H9 (cell line): ENCODE data around the gene RAB40C. TPM values are rescaled to one million over a fixed set of nuclear protein-coding genes. Genes with fewer than 3 reads are reported as not detected.

ENCODE experiments used
- DNase-seq: peaks from one replicate; pipeline ENCODE4 v3.0.0-alpha.2; 2017
- H2AFZ ChIP-seq: one replicate; pipeline ENCODE4 v1.6.1; 2013; ENCODE audit warnings: mild to moderate bottlenecking, low read length, control low read depth, moderate library complexity
- H2AK5ac ChIP-seq: 2 replicates; pipeline ENCODE4 v1.6.1; 2013; ENCODE audit warnings: low read length, control low read depth, mixed read lengths; ENCODE audit not compliant: insufficient read length
- H2BK120ac ChIP-seq: one replicate; pipeline ENCODE4 v1.6.1; 2013; ENCODE audit warnings: low read depth, mild to moderate bottlenecking, low read length, control low read depth, inconsistent platforms; ENCODE audit not compliant: poor library complexity, severe bottlenecking
- H2BK12ac ChIP-seq: 2 replicates; pipeline ENCODE4 v1.6.1; 2013; ENCODE audit warnings: low read length, control low read depth, mixed read lengths, low read depth; ENCODE audit not compliant: insufficient read length
- H2BK15ac ChIP-seq: 2 replicates; pipeline ENCODE4 v1.6.1; 2013; ENCODE audit warnings: low read depth, low read length, control low read depth
- H2BK20ac ChIP-seq: one replicate; pipeline ENCODE4 v1.6.1; 2013; ENCODE audit warnings: low read depth, mild to moderate bottlenecking, low read length, control low read depth, inconsistent platforms; ENCODE audit not compliant: poor library complexity, severe bottlenecking
- H2BK5ac ChIP-seq: 2 replicates; pipeline ENCODE4 v1.6.1; 2013; ENCODE audit warnings: low read length, control low read depth, mixed read lengths; ENCODE audit not compliant: insufficient read length
- H3K14ac ChIP-seq: 2 replicates; pipeline ENCODE4 v1.6.1; 2013; ENCODE audit warnings: low read length, control low read depth; ENCODE audit not compliant: insufficient read depth
- H3K18ac ChIP-seq: 2 replicates; pipeline ENCODE4 v1.6.1; 2013; ENCODE audit warnings: low read depth, mild to moderate bottlenecking, mixed read lengths, low read length, control low read depth; ENCODE audit not compliant: insufficient read length
- H3K23ac ChIP-seq: 2 replicates; pipeline ENCODE4 v1.6.1; 2013; ENCODE audit warnings: low read length, control low read depth, mixed read lengths, low read depth; ENCODE audit not compliant: insufficient read length
- H3K23me2 ChIP-seq: 2 replicates; pipeline ENCODE4 v1.6.1; 2013; ENCODE audit warnings: low read depth, mild to moderate bottlenecking, mixed read lengths, low read length, control low read depth; ENCODE audit not compliant: insufficient read length, poor library complexity, severe bottlenecking
- H3K27ac ChIP-seq: 2 replicates; pipeline ENCODE4 v1.5.1; 2013; ENCODE audit warnings: low read length, control low read depth, mixed read lengths, low read depth; ENCODE audit not compliant: insufficient read length
- H3K27me3 ChIP-seq: 2 replicates; pipeline ENCODE4 v1.6.1; 2013; ENCODE audit warnings: low read length, control low read depth, inconsistent platforms; ENCODE audit not compliant: insufficient read depth
- H3K4ac ChIP-seq: 2 replicates; pipeline ENCODE4 v1.6.1; 2013; ENCODE audit warnings: low read depth, mild to moderate bottlenecking, control low read depth, inconsistent platforms, low read length, moderate library complexity
- H3K4me1 ChIP-seq: 2 replicates; pipeline ENCODE4 v1.6.1; 2013; ENCODE audit warnings: low read length, control low read depth, inconsistent platforms; ENCODE audit not compliant: insufficient read depth
- H3K4me2 ChIP-seq: 2 replicates; pipeline ENCODE4 v1.6.1; 2013; ENCODE audit warnings: low read length, control low read depth, mixed read lengths; ENCODE audit not compliant: insufficient read length, insufficient read depth
- H3K56ac ChIP-seq: 2 replicates; pipeline ENCODE4 v1.6.1; 2013; ENCODE audit warnings: low read depth, mild to moderate bottlenecking, mixed read lengths, low read length, control low read depth; ENCODE audit not compliant: insufficient read length
- H3K79me1 ChIP-seq: 2 replicates; pipeline ENCODE4 v1.6.1; 2013; ENCODE audit warnings: low read depth, mild to moderate bottlenecking, moderate library complexity, low read length, control low read depth, inconsistent platforms; ENCODE audit not compliant: insufficient read depth, poor library complexity, severe bottlenecking
- H3K79me2 ChIP-seq: 2 replicates; pipeline ENCODE4 v1.6.1; 2013; ENCODE audit warnings: low read length, control low read depth, inconsistent platforms; ENCODE audit not compliant: insufficient read depth
- H3K9ac ChIP-seq: 2 replicates; pipeline ENCODE4 v1.6.1; 2013; ENCODE audit warnings: low read length, control low read depth, mixed read lengths; ENCODE audit not compliant: insufficient read length; ENCODE audit errors: extremely low read depth
- H3K9me3 ChIP-seq: one replicate; pipeline ENCODE4 v1.6.1; 2013; ENCODE audit warnings: low read depth, low read length, inconsistent platforms; ENCODE audit not compliant: control insufficient read depth
- H3T11ph ChIP-seq: one replicate; pipeline ENCODE4 v1.6.1; 2013; ENCODE audit warnings: mild to moderate bottlenecking, low read length, control low read depth, inconsistent platforms
- H4K20me1 ChIP-seq: one replicate; pipeline ENCODE4 v1.6.1; 2013; ENCODE audit not compliant: control insufficient read depth, insufficient read length, insufficient read depth
- H4K5ac ChIP-seq: 2 replicates; pipeline ENCODE4 v1.6.1; 2013; ENCODE audit warnings: low read depth, mild to moderate bottlenecking, mixed read lengths, low read length, control low read depth; ENCODE audit not compliant: insufficient read length
- H4K8ac ChIP-seq: replicated peaks from 2 replicates; pipeline ENCODE4 v1.6.1; 2013; ENCODE audit warnings: low read length, control low read depth, mixed read lengths, low read depth; ENCODE audit not compliant: insufficient read length
- H4K91ac ChIP-seq: 2 replicates; pipeline ENCODE4 v1.6.1; 2013; ENCODE audit warnings: low read depth, mild to moderate bottlenecking, moderate library complexity, mixed read lengths, low read length, control low read depth; ENCODE audit not compliant: insufficient read length
- H3K27ac Mint-ChIP-seq, 3 experiments: 2 replicates in 2 of 3; 3 replicates in 1 of 3; pipeline ENCODE4 v1.8.0; 2020 to 2021; ENCODE audit warnings: mixed read lengths in 3 of 3, mild to moderate bottlenecking in 1 of 3, moderate library complexity in 1 of 3
- H3K27me3 Mint-ChIP-seq: 2 replicates; pipeline ENCODE4 v1.8.0; 2021; ENCODE audit warnings: low read depth, mild to moderate bottlenecking, moderate library complexity, mixed read lengths
- H3K36me3 Mint-ChIP-seq, 3 experiments: 2 replicates in 2 of 3; 3 replicates in 1 of 3; pipeline ENCODE4 v1.8.0; 2020 to 2021; ENCODE audit warnings: low read depth in 3 of 3, mixed read lengths in 3 of 3; ENCODE audit not compliant: insufficient read depth in 1 of 3
- H3K4me1 Mint-ChIP-seq, 2 experiments: 2 replicates each; pipeline ENCODE4 v1.8.0; 2020; ENCODE audit warnings: mixed read lengths in 2 of 2
- H3K4me3 Mint-ChIP-seq, 2 experiments: 2 replicates in 1 of 2; 3 replicates in 1 of 2; pipeline ENCODE4 v1.8.0; 2020 to 2021; ENCODE audit warnings: mild to moderate bottlenecking in 2 of 2, mixed read lengths in 2 of 2, moderate library complexity in 1 of 2
- H3K9me3 Mint-ChIP-seq, 2 experiments: 2 replicates in 1 of 2; 3 replicates in 1 of 2; pipeline ENCODE4 v1.8.0; 2020; ENCODE audit warnings: mild to moderate bottlenecking in 2 of 2, mixed read lengths in 2 of 2, moderate library complexity in 1 of 2
- WGBS: extraction: QIAGEN DNeasy Blood & Tissue Kit; methylation state at CpG from one replicate; pipeline ENCODE4 v1.1.7; 2013; ENCODE audit warnings: missing lambda C conversion rate, low lambda C conversion rate, mixed read lengths; ENCODE audit not compliant: insufficient read length; ENCODE audit errors: extremely low coverage; 5-methylcytosine and 5-hydroxymethylcytosine counted together
- total RNA-seq: library from RNA; stranded (reverse); gene quantifications from 2 replicates; pipeline ENCODE4 v1.2.1, GENCODE V29; 2021
- TF ChIP-seq, protein P1 (sequence below): fragments of 200-600 bp; sonication (generic); conservative IDR thresholded peaks from 3 replicates; pipeline ENCODE4 v1.8.0; 2021; ENCODE audit warnings: antibody characterized with exemption, mild to moderate bottlenecking

Gene RAB40C
- total RNA-seq, 1 experiment from 2014 or later: 19.1 TPM

DNA sequence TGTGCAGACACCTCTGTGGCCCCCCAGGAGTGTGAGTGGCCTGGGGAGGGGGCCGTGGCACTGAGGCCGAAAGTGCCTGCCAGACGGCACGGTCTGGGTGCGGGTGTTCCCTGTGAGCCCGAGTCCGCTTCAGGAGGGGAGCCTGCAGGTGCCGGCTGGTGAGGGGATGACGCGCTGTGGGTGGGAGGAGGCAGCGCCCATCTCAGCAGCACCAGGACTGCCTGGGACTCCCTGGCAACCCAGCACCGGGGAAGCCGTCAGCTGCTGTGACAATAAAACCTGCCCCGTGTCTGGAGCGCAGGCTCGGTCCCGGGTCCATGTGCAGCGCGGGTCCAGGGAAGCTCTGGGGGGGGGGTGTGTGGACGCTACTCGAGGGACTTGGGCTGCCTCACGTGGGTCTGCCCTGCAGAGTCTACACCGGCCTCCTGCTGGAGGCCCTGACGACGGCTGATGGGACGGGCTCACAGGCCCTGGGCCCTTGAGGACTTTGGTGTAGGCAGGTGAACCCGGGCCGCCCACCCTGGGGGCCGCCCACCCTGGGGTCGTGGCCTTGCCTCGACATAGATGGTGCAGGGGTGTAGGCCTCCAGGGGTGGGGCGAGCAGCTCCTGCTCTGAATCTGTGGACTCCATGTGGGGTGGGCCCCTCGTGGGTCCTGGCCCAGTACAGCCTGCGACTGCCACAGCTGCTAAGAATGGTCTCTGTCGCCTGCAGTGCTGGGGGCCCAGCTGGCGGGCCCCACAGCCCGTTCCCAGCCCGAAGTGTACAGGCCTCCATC is 5.9 kb upstream of the RAB40C start:
- no peak overlapping the region for H2BK12ac ChIP-seq
- no CpG with 5 or more reads among the region's 38 CpGs for WGBS
- H3K79me2 ChIP-seq: no peaks in the 10 kb centered on the region
- Mint-ChIP-seq H3K27ac (no peak overlapping the region), H3K9me3 (no peaks in the 10 kb centered on the region), H3K4me3 (no peak overlapping the region), H3K36me3 (peaks cover 0 to 4% (median 4%) of the 10 kb centered on the region in 3 experiments; a peak in 3 of 7 replicates), H3K27me3 (peaks cover 33% of the 10 kb centered on the region), H3K4me1 (peaks cover 6 to 21% of the 10 kb centered on the region in 2 experiments)
- no peak overlapping the region for H2AFZ ChIP-seq
- H2BK15ac ChIP-seq: no peak overlapping the region
- H4K5ac ChIP-seq: no peak overlapping the region
- no peak overlapping the region for H3K23ac ChIP-seq
- DNase-seq: no peak
- no peaks in the 10 kb centered on the region; the same call in 1 of the 2 replicates for H3K4me1 ChIP-seq
- no peak overlapping the region for H4K8ac ChIP-seq
- H3K23me2 ChIP-seq: peaks cover 5% of the 10 kb centered on the region
- H3K9ac ChIP-seq: no peak overlapping the region
- TF ChIP-seq, protein P1, sequence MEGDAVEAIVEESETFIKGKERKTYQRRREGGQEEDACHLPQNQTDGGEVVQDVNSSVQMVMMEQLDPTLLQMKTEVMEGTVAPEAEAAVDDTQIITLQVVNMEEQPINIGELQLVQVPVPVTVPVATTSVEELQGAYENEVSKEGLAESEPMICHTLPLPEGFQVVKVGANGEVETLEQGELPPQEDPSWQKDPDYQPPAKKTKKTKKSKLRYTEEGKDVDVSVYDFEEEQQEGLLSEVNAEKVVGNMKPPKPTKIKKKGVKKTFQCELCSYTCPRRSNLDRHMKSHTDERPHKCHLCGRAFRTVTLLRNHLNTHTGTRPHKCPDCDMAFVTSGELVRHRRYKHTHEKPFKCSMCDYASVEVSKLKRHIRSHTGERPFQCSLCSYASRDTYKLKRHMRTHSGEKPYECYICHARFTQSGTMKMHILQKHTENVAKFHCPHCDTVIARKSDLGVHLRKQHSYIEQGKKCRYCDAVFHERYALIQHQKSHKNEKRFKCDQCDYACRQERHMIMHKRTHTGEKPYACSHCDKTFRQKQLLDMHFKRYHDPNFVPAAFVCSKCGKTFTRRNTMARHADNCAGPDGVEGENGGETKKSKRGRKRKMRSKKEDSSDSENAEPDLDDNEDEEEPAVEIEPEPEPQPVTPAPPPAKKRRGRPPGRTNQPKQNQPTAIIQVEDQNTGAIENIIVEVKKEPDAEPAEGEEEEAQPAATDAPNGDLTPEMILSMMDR: no peak
- H3K14ac ChIP-seq: peak overlapping the region; percentile 17; the same call in 1 of the 2 replicates
- no peak overlapping the region for H3T11ph ChIP-seq
- H2BK5ac ChIP-seq: no peak overlapping the region
- no peak overlapping the region for H3K18ac ChIP-seq
- H2BK120ac ChIP-seq: no peak overlapping the region
- peaks cover 7% of the 10 kb centered on the region; the same call in 1 of the 2 replicates for H3K27me3 ChIP-seq
- H3K27ac ChIP-seq: no peak overlapping the region
- no peaks in the 10 kb centered on the region for H3K9me3 ChIP-seq
- H2BK20ac ChIP-seq: no peak overlapping the region
- no peaks in the 10 kb centered on the region for H3K79me1 ChIP-seq
- no peak overlapping the region for H3K56ac ChIP-seq
- H3K4me2 ChIP-seq: peak overlapping the region; percentile 16
- no peaks in the 10 kb centered on the region for H4K20me1 ChIP-seq
- no peak overlapping the region for H4K91ac ChIP-seq
- H3K4ac ChIP-seq: no peak overlapping the region
- no peak overlapping the region for H2AK5ac ChIP-seq
